NCI-H524 (cell line): ENCODE data around the gene ADGB.
"Not testable (repeated sequence)": the region's sequence is repeated elsewhere in the genome, so short reads cannot be mapped to it uniquely, and the experiment has no call there.

Experiments
- DNase-seq, 2 experiments: peaks; one replicate each; lab custom pipeline; 2025; lab: John Stamatoyannopoulos, UW

The ADGB gene

GRCh38 chr6:146767632-146768031 lies 168.9 kb downstream of the ADGB start:
- peak in 1 of 2 experiments; percentile 10 for DNase-seq

GRCh38 chr6:146768722-146769121 lies 169.9 kb downstream of the ADGB start:
- no peak for DNase-seq

DNA sequence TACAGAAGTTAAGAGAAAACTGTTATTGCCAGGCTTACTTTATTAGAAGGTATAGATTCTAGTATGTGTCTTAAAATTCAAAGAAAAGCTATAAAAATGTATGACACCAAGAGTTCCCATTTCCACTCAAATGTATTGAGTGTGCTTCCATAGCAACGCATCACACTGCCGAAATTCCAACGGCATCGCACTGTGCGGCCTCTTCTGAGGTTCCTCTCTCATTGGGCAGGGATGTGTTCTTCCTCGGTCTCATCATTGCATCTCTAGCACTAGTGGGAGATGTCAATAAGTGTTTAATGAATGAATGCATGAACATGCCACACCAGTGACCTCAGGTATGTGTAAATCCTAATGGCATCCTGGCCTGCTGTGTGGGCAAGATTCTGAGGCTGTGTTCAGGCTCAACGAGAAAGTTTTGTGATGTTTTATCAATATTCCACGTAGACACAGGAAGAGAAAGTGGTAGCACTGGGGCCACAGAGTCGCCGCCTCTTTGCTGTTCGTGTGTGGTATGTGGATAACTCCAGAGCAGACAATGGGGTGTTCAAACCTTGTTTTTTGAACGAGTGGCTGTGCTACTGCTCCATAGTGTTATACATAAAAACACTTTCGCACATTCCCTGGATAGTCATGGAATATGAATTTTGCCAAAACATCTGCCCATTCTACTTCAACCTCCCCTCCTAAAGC lies 171.6 kb downstream of the ADGB start:
- no peak for DNase-seq

DNA sequence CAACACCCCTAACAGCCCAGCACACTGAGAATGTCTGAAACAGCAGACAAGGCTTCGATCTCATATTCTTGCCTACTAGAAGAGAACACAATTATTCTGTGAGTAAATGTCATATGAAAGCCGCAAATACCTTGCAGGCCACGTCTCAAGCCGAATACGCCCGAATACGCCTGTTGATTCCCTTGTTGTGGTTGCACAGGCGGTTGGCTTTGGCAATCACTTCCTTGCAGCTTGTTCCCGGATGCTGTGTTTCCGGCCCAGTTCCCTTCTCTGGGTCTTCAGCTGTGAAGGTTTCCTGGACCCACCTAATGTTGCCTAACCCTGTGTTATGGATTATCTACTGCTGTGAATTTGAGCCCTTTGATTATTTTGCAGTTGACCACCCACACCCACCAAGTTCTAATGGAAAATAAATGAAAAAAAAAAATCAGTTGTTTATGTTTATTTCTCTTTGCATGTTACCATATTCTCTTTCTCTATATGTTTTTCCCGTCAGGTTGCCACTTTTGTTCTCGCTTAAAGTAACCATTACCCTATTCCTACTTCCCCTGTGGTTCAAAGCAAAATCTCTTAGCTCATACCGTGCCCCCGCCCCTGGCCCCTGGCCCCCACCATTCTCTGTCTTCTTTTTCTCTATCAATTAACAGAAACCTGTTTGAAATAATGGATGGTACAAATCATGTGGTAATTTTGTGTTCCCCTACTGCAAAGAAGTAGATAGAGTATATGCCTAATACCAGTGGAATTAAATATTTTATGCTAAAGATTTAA lies 172.4 kb downstream of the ADGB start:
- no peak for DNase-seq

- DNase-seq: peak in 1 of 2 experiments; percentile 5
These were observed 176.4 kb downstream of the ADGB start for GRCh38 chr6:146775220-146775619.

- no peak for DNase-seq
These were observed 183.1 kb downstream of the ADGB start for GRCh38 chr6:146781836-146782235.

DNA sequence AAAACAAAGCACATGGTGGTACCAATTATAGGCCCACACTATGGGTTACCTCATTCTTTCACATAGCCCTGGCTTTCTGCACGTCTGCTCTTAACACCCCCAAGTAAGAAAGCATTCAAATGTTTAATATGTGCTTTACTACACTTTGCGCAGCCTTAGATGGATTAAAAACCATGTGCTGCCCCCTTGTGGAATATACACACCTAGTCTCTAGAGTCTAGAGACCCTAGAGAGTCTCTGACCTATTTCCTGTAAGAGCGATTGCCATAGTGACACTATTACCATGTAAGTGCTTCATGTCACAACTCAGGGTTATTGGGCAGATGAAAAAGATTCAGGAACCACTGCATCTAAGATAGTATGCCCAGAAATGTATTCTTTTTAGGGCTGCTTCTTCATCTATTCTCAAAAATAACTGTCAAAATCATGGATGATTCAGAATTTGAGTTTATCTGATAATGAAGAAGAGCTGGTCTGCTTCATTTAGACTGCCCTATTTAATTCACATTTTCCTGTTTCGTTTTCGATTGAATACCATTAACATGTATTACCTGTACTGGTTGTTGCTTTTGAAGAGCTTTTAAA lies 186.3 kb downstream of the ADGB start:
- DNase-seq: peak; percentile 60 to 75

DNA sequence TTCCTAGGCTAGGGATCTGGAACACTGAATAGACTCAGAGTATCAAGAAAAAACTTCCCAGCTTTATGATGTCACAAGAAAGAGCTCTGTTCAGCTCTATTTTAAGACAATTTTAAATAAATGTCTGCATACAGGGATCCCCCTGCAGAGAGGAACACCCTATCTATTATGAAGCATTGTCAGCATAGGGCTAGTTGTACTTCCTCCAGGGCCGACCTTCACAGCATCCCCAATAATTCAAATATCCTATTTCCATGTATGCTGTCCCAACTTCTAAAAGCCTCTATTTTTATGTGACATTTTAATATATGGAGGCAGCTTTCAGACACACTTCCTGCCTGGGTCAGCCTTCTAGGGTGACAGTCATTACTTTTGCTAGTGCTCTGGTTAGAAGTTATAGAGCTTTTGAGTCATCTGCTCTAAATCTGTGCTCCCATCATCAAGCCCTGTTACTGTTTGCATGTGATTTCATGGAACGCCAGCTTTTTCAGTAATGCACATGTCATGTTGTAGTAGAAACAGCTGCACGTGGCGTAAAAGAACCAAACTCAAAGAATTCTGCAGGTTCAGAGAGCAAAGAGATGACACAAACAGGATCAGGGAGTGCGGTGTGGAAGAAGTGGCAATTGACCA lies 189.2 kb downstream of the ADGB start:
- DNase-seq: no peak

- no peak for DNase-seq
These were observed 191.9 kb downstream of the ADGB start for GRCh38 chr6:146790561-146791091.

DNA sequence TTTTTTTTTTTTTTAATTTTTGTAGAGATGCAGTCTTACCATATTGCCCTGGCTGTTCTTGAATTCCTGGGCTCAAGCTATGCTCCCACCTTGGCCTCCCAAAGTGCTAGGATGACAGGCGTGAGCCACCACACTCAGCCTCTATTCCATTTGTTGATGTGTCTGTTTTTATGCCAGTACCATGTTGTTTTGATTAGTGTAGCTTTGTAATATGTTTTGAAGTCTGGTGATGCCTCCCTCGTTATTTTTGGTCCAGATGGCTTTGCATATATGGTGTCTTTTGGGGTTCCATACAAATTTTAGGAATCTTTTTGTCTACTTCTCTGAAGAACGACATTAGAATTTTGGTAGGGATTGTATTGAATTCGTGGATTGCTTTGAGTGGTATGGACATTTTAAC lies 193.2 kb downstream of the ADGB start:
- no peak for DNase-seq

DNA sequence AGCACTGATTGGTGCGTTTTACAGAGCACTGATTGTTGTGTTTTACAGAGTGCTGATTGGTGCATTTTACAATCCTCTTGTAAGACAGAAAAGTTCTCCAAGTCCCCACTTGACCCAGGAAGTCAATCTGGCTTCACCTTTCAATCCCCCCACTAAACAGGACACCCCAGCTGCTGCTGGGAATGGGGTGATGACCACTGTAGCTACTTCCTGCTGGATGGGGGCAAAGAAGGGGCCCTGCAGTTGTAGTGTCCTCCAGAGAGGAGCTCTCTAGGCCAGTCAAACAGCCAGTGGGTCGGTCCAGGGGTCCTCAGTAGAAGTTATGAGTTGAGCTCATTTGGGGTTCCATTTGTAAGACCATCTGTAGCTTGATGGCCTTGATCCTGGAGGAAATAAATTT lies 194.4 kb downstream of the ADGB start:
- not testable (repeated sequence) for DNase-seq

GRCh38 chr6:146795479-146796133 lies 196.8 kb downstream of the ADGB start:
- DNase-seq: no peak

GRCh38 chr6:146803167-146803566 lies 204.4 kb downstream of the ADGB start:
- DNase-seq: not testable (repeated sequence)

DNA sequence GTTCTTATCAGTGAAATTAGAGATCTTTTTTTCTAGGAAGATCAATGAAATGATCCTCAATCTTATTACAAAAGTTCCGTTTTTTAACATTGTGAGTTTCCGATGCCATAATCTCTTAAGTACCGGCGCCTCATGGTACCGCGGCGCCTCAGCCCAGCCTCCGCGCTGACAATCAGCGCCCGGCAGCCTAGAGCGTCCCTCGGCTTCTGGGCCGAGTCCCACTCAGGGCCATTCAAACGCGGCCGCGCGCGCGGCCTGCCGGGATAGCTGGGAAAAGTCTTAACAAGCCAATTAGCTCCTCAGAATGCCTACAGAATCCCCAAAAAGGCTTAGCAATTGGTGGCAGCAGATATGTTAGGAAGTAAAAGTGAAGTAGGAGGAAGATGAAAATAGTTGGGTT lies 204.8 kb downstream of the ADGB start:
- DNase-seq: no peak

DNA sequence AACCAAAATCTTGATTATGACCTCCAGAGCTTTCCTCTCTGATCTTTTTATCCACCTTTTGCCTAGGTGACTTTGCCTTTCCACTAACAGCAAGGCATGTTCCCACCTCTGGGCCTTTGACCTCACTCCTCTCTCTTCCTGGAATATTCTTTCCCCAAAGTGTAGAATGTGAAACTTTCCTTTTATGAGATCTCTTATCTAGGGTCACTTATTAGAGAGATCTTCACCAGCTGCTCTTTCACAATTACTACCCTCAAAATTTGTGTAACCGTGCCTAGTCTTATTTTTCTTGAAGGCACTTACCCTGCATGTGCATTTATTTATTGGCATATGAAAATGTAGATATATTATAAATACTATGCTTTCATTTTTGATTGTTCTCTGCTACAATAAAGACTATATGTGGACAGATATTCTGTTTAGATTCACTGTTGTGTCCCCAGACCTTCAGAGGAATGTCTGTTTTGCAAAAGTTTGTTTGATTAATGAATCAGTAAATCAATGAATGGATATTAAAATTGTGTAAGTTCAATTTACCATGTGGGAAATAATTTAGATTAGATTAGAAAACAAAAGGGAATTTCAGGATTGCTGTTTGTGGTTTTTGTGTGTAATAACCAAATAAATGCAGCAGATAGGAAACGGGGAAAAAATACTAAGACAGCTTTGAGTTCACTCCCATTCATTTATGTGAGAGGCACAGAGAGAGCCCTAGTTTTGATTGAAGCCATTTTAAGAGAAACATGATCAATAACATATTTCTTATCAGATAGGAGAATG lies 207.0 kb downstream of the ADGB start:
- no peak for DNase-seq

- DNase-seq: not testable (repeated sequence)
These were observed 210.2 kb downstream of the ADGB start for GRCh38 chr6:146809014-146809413.

DNA sequence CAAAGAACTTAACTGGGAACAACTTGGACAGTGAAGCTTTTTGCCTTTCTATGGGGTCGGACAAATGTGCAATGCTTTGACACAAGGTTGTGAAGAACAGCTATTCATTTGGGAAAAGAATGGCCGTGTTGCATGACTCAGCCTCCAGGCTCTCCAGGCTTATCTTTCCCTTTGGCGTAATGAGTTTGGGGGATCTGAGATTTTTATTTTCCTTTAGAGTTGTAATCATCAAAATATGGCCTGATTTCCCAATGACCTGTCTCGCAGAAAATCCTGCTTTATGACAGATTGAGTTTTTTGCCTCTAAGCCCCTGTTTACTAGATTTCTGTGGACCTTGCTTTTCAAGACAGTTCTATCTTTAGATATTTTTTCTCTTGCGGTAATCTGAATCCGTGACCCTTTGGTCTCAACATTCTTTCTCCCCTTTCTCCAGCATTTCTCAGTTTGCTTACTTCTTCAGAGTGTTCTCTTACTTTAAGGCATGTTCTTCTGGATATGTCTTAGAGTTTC lies 214.1 kb downstream of the ADGB start:
- not testable (repeated sequence) for DNase-seq

- no peak for DNase-seq
These were observed 214.8 kb downstream of the ADGB start for GRCh38 chr6:146813554-146813953.

DNA sequence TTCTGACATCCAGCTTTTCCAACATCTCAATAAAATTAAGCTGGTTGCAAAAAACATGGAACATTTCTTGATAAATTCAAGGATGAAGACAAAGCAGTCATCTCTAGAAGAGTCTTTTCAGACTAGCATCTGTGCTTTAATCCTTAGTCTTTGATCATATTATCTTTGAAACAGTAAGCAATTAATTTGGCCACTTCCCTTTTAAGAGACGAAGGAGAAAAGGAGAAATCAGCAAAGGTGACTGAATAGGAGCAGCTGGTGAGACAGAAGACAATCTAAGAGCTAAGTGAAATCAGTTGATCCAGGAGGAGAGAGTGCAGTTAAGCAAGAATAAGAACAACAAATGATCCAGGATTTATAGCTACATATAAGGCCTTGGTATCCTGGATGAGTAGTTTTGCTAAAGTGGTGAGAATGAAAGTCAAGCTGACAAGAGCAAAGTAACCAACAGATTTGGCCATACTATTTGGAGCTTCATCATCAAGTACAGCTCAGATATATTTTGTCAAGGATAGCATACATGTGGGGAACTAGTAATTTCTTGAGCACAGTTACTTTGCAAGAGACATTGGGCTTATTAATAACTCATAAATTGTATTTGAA lies 215.5 kb downstream of the ADGB start:
- peak in 1 of 2 experiments; percentile 32 for DNase-seq
